GM12878 (cell line): ENCODE data around the gene JUND. TPM values are rescaled to one million over a fixed set of nuclear protein-coding genes. Genes with fewer than 3 reads are reported as not detected.

Experiments used
- CBFB ChIP-seq: IDR thresholded peaks from 2 replicates; pipeline ENCODE4 v1.6.1; 2016; ENCODE audit warnings: antibody characterized with exemption, low read depth
- CBX3 ChIP-seq: fragments of 200-600 bp; sonication (generic); IDR thresholded peaks from 2 replicates; pipeline ENCODE4 v1.6.1; 2016; ENCODE audit warnings: low read depth, borderline replicate concordance
- GATAD2B ChIP-seq: fragments of 450-650 bp; conservative IDR thresholded peaks from 2 replicates; pipeline ENCODE4 v1.6.1; 2017; ENCODE audit warnings: low read depth, mild to moderate bottlenecking, moderate library complexity
- IKZF1 ChIP-seq: fragments of 450-650 bp; conservative IDR thresholded peaks from 2 replicates; pipeline ENCODE4 v1.6.1; 2017; ENCODE audit warnings: antibody characterized with exemption, mild to moderate bottlenecking
- MTA3 ChIP-seq: IDR thresholded peaks from 2 replicates; pipeline ENCODE4 v1.6.1; 2012; ENCODE audit warnings: low read length, inconsistent platforms, borderline replicate concordance
- POLR2AphosphoS5 ChIP-seq: IDR thresholded peaks from 2 replicates; pipeline ENCODE4 v1.6.1; 2011; ENCODE audit warnings: mild to moderate bottlenecking, low read length, inconsistent platforms
- RCOR1 ChIP-seq: conservative IDR thresholded peaks from 2 replicates; pipeline ENCODE4 v1.6.1; 2012; ENCODE audit warnings: low read depth, low read length, improper control_type of control experiment
- RELA ChIP-seq: fragments of 450-650 bp; IDR thresholded peaks from 2 replicates; pipeline ENCODE4 v1.8.0; 2014; ENCODE audit warnings: borderline replicate concordance; ENCODE audit not compliant: partially characterized antibody
- SIN3A ChIP-seq: IDR thresholded peaks from 2 replicates; pipeline ENCODE4 v1.6.1; 2012; ENCODE audit warnings: low read depth, low read length, improper control_type of control experiment
- polyA plus RNA-seq, 11 experiments: library from polyadenylated mRNA; depleted of rRNA in 4 of 11; unstranded in 6 of 11; stranded (reverse) in 5 of 11; fragments of >200 nt; fragmentation: Nextera tagmentation in 4 of 11; fragmentation: Illumina TruSeq in 1 of 11; extraction: Ambion mirVana in 4 of 11; extraction: Trizol in 1 of 11; gene quantifications; 1 replicate in 1 of 11; 2 replicates in 10 of 11; pipeline versions ENCODE4 v1.2.1 to v1.2.3, GENCODE V29; 2011 to 2016; ENCODE audit warnings: inconsistent platforms in 2 of 11, missing spikeins in 2 of 11, low read depth in 1 of 11
- total RNA-seq, 4 experiments: library from RNA; depleted of rRNA in 3 of 4; stranded (reverse); fragments of >200 nt in 3 of 4; fragmentation: Illumina TruSeq in 1 of 4; extraction: Trizol in 1 of 4; gene quantifications; 2 replicates each; pipeline versions ENCODE4 v1.2.1 to v1.2.3, GENCODE V29; 2013 to 2021
- TF ChIP-seq, protein P1 (sequence below): fragments of 450-650 bp; IDR thresholded peaks from 2 replicates; pipeline ENCODE4 v1.6.1; 2018; ENCODE audit warnings: mild to moderate bottlenecking, low read depth, moderate library complexity; ENCODE audit not compliant: partially characterized antibody
- TF ChIP-seq, protein P2 (sequence below): fragments of 450-650 bp; IDR thresholded peaks from 2 replicates; pipeline ENCODE4 v1.6.1; 2014; ENCODE audit warnings: mild to moderate bottlenecking
- TF ChIP-seq, protein P3 (sequence below): IDR thresholded peaks from 2 replicates; pipeline ENCODE4 v1.6.1; 2012; ENCODE audit warnings: low read depth, low read length, improper control_type of control experiment

The JUND gene
- total and polyA plus RNA-seq, 10 of the 15 experiments (the other 5 are each of a cell fraction or from before 2014, with no cell fraction given), result 7.4 to 164 (median 18.8) TPM

DNA sequence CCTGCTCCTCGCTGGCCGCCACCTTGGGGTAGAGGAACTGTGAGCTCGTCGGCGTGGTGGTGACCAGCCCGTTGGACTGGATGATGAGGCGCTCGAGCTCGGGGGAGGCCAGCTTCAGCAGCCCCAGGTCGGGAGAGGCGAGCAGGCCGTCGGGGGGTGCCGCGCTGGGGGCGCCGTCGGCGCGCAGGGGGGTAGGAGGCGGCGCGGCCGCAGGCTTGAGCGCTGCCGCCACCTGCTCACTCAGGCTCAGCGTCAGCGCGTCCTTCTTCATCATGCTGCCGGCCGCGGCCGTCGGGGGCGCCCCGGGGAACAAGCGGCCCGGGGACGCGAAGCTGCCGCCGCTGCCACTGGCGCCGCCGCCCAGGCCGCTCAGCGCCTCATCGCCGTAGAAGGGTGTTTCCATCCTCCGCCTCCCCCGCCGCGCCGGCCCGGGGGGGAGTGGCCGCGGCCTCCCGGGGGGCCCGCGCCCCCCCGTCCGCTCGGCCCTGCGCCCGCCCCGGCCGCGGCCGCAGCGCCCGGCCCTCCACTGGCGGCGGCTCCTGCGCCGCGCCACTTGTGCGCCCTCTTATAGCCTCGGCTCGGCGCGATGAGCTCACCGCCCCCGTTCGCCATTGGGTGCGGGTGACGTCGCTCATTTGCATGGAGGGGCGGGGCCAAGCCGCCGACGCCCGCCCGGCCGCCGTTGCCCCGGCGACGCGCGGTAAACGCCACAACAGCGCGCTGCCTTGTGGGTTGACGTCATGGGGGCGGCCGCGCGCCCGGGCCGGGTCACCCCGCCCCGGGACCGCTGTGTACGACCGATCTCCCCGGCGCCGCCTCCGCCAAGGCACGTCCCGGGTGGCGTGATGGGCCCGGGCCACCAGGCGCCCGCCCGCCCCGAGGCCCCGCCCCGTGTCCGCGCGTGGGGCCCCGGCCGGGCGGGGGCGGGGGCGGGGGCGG is at the start of gene JUND (continued):
- TF ChIP-seq RELA (peak; percentile 42), IKZF1 (peak; percentile 93), SIN3A (peak; percentile 49; the same call in 1 of the 2 replicates), POLR2AphosphoS5 (peak; percentile 97), RCOR1 (no peak; the same call in 1 of the 2 replicates), CBX3 (no peak), GATAD2B (peak; percentile 71), CBFB (no peak), MTA3 (no peak)
- TF ChIP-seq, protein P1, sequence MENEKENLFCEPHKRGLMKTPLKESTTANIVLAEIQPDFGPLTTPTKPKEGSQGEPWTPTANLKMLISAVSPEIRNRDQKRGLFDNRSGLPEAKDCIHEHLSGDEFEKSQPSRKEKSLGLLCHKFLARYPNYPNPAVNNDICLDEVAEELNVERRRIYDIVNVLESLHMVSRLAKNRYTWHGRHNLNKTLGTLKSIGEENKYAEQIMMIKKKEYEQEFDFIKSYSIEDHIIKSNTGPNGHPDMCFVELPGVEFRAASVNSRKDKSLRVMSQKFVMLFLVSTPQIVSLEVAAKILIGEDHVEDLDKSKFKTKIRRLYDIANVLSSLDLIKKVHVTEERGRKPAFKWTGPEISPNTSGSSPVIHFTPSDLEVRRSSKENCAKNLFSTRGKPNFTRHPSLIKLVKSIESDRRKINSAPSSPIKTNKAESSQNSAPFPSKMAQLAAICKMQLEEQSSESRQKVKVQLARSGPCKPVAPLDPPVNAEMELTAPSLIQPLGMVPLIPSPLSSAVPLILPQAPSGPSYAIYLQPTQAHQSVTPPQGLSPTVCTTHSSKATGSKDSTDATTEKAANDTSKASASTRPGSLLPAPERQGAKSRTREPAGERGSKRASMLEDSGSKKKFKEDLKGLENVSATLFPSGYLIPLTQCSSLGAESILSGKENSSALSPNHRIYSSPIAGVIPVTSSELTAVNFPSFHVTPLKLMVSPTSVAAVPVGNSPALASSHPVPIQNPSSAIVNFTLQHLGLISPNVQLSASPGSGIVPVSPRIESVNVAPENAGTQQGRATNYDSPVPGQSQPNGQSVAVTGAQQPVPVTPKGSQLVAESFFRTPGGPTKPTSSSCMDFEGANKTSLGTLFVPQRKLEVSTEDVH, result no peak
- TF ChIP-seq, protein P2, sequence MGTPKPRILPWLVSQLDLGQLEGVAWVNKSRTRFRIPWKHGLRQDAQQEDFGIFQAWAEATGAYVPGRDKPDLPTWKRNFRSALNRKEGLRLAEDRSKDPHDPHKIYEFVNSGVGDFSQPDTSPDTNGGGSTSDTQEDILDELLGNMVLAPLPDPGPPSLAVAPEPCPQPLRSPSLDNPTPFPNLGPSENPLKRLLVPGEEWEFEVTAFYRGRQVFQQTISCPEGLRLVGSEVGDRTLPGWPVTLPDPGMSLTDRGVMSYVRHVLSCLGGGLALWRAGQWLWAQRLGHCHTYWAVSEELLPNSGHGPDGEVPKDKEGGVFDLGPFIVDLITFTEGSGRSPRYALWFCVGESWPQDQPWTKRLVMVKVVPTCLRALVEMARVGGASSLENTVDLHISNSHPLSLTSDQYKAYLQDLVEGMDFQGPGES, result peak; percentile 72; the same call in 1 of the 2 replicates
- TF ChIP-seq, protein P3, sequence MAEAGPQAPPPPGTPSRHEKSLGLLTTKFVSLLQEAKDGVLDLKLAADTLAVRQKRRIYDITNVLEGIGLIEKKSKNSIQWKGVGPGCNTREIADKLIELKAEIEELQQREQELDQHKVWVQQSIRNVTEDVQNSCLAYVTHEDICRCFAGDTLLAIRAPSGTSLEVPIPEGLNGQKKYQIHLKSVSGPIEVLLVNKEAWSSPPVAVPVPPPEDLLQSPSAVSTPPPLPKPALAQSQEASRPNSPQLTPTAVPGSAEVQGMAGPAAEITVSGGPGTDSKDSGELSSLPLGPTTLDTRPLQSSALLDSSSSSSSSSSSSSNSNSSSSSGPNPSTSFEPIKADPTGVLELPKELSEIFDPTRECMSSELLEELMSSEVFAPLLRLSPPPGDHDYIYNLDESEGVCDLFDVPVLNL, result 0 out of 2 replicates have a peak, but pooled peaks have one; percentile 27
